ENCODE results near the gene GNAL. TPM values are rescaled to one million over a fixed set of nuclear protein-coding genes. Genes with fewer than 3 reads are reported as not detected.
"Not testable (repeated sequence)": the region's sequence is repeated elsewhere in the genome, so short reads cannot be mapped to it uniquely, and the experiment has no call there.

The GNAL gene
- total RNA-seq, 1 donor from 2014 or later = 5.6 TPM

GRCh38 chr18:11710578-11710977, 21.5 kb downstream of the GNAL start:
- Histone ChIP-seq H3K9me3 (no peaks in the 10 kb centered on the region), H3K4me3 (no peak overlapping the region), H3K27ac (no peak overlapping the region), H3K4me1 (no peaks in the 10 kb centered on the region), H3K27me3 (ENCODE audit: low read depth) (peaks cover 4% of the 10 kb centered on the region), H3K36me3 (no peaks in the 10 kb centered on the region)
- TF ChIP-seq, protein P1, sequence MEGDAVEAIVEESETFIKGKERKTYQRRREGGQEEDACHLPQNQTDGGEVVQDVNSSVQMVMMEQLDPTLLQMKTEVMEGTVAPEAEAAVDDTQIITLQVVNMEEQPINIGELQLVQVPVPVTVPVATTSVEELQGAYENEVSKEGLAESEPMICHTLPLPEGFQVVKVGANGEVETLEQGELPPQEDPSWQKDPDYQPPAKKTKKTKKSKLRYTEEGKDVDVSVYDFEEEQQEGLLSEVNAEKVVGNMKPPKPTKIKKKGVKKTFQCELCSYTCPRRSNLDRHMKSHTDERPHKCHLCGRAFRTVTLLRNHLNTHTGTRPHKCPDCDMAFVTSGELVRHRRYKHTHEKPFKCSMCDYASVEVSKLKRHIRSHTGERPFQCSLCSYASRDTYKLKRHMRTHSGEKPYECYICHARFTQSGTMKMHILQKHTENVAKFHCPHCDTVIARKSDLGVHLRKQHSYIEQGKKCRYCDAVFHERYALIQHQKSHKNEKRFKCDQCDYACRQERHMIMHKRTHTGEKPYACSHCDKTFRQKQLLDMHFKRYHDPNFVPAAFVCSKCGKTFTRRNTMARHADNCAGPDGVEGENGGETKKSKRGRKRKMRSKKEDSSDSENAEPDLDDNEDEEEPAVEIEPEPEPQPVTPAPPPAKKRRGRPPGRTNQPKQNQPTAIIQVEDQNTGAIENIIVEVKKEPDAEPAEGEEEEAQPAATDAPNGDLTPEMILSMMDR (IDR thresholded peaks at IDR 0.05) = no peak
- intact Hi-C loops (cut with DNase I) = no loop called here
- DNase-seq = no peak
- ATAC-seq = no peak

- ATAC-seq = no peak
- Histone ChIP-seq H3K4me3 (no peak overlapping the region), H3K4me1 (no peaks in the 10 kb centered on the region), H3K27ac (no peak overlapping the region), H3K9me3 (no peaks in the 10 kb centered on the region), H3K36me3 (no peaks in the 10 kb centered on the region), H3K27me3 (ENCODE audit: low read depth) (peaks cover 4% of the 10 kb centered on the region)
- DNase-seq = no peak
- intact Hi-C loops (cut with DNase I) = no loop called here
- TF ChIP-seq, protein P1 (IDR thresholded peaks at IDR 0.05) = no peak
Observed at GRCh38 chr18:11713756-11714155, 24.7 kb downstream of the GNAL start.

- Histone ChIP-seq H3K9me3 (no peaks in the 10 kb centered on the region), H3K27me3 (ENCODE audit: low read depth) (peaks cover 4% of the 10 kb centered on the region), H3K36me3 (no peaks in the 10 kb centered on the region), H3K4me3 (no peak overlapping the region), H3K27ac (no peak overlapping the region), H3K4me1 (no peaks in the 10 kb centered on the region)
- ATAC-seq (no peak), DNase-seq (no peak)
- TF ChIP-seq, protein P1 (IDR thresholded peaks at IDR 0.05) = no peak
- intact Hi-C loops (cut with DNase I) = no loop called here
Observed at GRCh38 chr18:11714244-11714918, 25.3 kb downstream of the GNAL start.

- H3K36me3 ChIP-seq; intact Hi-C loops (cut with DNase I); DNase-seq; ATAC-seq; H3K4me1 ChIP-seq; H3K27me3 ChIP-seq (ENCODE audit: low read depth); H3K27ac ChIP-seq; H3K9me3 ChIP-seq; H3K4me3 ChIP-seq: not testable (repeated sequence)
Observed at GRCh38 chr18:11716767-11717315, 27.8 kb downstream of the GNAL start.

- Histone ChIP-seq H3K27ac (no peak overlapping the region), H3K9me3 (no peaks in the 10 kb centered on the region), H3K4me3 (no peak overlapping the region), H3K4me1 (no peaks in the 10 kb centered on the region), H3K36me3 (no peaks in the 10 kb centered on the region), H3K27me3 (ENCODE audit: low read depth) (no peaks in the 10 kb centered on the region)
- ATAC-seq (no peak), DNase-seq (no peak)
- TF ChIP-seq, protein P1 (IDR thresholded peaks at IDR 0.05) = no peak
- intact Hi-C loops (cut with DNase I) = no loop called here
Observed at GRCh38 chr18:11719050-11719449, 30.0 kb downstream of the GNAL start.

DNA sequence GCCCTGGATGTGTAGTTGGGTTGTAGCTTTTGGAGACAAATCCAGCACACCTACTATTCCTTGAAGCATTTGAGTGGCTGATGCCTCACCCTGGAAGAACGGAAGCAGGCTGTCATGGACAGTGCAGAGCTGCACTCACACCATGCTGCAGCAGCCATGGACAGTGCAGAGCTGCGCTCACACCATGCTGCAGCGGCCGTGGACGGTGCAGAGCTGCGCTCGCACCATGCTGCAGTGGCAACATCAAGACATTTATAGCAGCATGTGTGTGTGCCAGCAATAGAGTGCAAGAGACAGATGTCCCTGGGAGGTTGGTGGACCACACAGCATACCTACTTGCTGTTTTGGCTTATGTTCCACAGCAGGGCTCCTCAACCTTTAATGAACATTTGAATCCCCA, 30.6 kb downstream of the GNAL start:
- TF ChIP-seq, protein P1 (IDR thresholded peaks at IDR 0.05) = no peak
- Histone ChIP-seq H3K4me3 (no peak overlapping the region), H3K9me3 (no peaks in the 10 kb centered on the region), H3K27me3 (ENCODE audit: low read depth) (no peaks in the 10 kb centered on the region), H3K36me3 (no peaks in the 10 kb centered on the region), H3K4me1 (no peaks in the 10 kb centered on the region), H3K27ac (no peak overlapping the region)
- intact Hi-C loops (cut with DNase I) = no loop called here
- ATAC-seq (no peak), DNase-seq (no peak)

All from lower lobe of right lung (tissue), 2 donors.